Measurements from ENCODE around the gene L3MBTL4.

Gene L3MBTL4

GRCh38 chr18:6004119-6004518 is 410.6 kb downstream of the L3MBTL4 start:
- no peak overlapping the region for H3K4me3 ChIP-seq (ENCODE audit: low read depth, low read length)

DNA sequence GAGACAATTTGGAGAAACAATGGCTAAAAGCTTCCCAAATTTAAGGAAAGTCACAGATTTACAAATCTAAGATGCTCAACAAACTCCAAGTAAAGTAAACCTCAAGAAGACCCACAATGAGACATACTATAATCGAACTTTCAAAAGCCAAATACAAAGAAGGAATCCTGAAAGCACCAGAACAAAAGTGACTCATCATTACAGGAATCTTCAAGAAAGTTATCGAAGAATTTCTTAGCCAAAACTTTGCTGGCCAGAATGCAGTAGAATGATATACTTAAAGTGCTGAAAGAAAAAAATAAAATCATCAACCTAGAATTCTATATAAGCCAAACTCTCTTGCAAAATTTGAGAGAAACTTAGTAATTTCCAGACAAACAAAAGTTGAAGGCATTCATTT is 412.8 kb downstream of the L3MBTL4 start:
- no peak overlapping the region for H3K4me3 ChIP-seq (ENCODE audit: low read depth, low read length)

GRCh38 chr18:5998907-5999306 is 415.8 kb downstream of the L3MBTL4 start:
- no peak overlapping the region for H3K4me3 ChIP-seq (ENCODE audit: low read depth, low read length)

DNA sequence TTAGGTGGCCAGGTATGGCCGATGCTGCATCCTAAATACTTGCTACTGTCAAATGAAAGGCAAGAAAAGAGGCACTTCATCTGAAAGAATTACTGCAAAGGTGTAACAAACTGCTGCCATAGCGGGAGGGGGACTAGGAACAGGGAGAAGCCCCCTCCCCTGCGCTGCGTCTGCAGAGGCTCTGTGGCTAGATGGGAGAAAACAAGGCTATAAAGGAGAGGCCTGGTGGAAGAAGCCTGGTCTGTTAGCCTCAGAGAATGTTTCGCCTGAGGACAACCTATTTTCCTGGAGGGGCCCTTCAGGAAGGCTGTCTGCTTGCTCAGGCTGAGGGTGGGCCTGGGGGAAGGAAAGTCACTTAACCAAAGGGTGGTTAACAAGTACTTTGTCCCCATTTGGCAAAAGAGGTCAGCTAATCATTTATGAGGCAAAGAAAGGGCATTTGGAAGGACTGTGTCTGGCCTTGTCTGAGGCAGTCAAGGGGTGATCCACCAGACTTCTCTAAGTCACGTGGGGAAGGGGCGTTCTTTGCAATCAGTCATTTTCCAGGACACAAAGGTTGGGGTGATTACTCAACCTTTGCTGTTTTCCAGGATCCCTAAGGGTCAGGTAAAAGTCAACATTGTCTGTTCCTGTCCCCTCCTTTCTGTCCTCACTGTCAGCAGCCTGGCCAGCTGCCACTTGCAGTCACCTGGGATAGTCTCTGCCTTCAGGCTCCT is 416.4 kb downstream of the L3MBTL4 start:
- no peak overlapping the region for H3K4me3 ChIP-seq (ENCODE audit: low read depth, low read length)

- H3K4me3 ChIP-seq (ENCODE audit: low read depth, low read length): no peak overlapping the region
Observed at GRCh38 chr18:5997361-5997760, 417.4 kb downstream of the L3MBTL4 start.

DNA sequence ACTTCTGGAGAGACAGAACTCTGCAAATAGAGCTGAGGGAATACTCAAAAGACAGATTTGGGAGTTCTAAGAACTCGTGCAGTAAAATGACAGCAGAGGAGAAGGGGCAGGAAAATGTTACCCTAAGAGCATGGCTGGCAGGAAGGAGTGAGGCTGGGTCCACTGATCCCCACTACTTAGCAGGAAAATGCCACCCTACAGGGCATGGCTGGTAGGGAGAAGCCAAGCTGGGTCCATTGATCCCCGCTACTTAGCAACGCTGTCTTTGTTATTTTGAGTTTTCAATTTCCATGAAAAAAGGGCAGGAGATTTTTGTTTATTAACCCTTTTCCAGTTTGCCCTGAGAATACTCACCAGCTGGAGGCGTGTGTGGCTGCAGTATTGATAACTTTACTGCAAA is 419.1 kb downstream of the L3MBTL4 start:
- no peak overlapping the region for H3K4me3 ChIP-seq (ENCODE audit: low read depth, low read length)

GRCh38 chr18:5993938-5994337 is 420.8 kb downstream of the L3MBTL4 start:
- no peak overlapping the region for H3K4me3 ChIP-seq (ENCODE audit: low read depth, low read length)

DNA sequence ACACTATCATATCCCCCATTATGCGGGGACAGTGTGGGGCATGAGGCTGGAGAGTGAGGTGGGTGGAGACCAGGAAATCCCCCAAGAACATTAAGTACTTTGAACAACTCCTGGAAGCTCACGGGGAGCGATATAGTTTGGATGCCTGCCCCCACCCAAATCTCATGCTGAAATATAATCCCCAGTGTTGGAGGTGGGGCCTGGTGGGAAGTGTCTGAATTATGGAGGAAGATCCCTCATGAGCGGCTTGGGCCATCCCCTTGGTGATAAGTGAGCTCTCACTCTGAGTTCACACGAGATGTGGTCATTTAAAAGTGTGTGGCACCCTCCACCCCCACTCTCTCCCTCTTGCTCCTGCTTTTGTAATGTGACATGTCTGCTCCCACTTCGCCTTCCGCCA is 422.3 kb downstream of the L3MBTL4 start:
- H3K4me3 ChIP-seq (ENCODE audit: low read depth, low read length): no peak overlapping the region

- no peak overlapping the region for H3K4me3 ChIP-seq (ENCODE audit: low read depth, low read length)
Observed at GRCh38 chr18:5987249-5987648, 427.5 kb downstream of the L3MBTL4 start.

DNA sequence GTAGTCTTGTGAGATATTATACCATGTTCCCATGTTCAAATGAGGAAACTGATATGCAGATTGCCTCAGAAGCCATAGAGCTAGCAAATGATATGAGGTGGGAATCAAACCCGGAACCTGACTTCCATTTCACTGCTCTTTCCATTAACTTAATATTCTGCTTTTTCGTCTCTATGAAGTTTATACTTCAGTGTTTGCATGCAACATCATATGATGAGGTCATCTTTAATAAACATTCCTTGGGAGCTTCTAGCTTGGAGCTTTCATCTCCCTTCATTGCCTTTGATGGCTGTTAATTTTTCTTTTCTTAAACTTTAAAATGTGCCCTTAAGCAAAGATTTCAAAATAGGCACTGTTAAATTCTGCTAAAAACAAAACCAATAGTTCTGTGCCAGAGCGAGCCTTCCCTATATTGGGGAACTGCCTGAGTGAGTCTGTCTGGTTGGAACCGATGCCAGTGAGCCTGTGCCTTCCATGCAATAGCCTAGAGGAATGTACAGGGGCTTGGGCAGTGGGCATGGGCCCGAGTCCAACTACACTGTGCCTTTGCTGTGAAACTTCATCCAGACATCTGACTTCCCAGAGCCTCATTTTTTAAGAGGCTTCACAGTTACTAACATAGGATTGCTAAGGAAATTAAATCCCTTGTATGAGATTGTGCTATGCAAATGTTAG is 428.3 kb downstream of the L3MBTL4 start:
- H3K4me3 ChIP-seq (ENCODE audit: low read depth, low read length): no peak overlapping the region

DNA sequence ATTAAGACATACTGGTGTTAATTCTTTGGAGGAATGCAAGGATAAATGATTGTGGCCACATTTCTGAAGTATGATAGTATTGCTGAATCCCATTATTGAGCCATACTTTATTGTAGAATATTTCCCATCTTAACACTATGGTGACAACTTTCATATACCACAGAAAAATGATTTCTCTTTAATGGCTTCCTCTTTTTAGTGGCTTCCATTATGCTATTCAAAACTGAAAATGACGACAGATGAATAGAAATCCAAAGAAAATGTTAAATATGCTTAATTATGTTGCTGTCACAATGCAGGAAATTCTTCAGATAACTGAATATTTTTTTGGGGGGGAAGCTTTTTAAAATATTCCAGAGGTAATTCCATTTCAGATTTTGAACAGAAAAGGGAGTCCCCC is 430.5 kb downstream of the L3MBTL4 start:
- no peak overlapping the region for H3K4me3 ChIP-seq (ENCODE audit: low read depth, low read length)

DNA sequence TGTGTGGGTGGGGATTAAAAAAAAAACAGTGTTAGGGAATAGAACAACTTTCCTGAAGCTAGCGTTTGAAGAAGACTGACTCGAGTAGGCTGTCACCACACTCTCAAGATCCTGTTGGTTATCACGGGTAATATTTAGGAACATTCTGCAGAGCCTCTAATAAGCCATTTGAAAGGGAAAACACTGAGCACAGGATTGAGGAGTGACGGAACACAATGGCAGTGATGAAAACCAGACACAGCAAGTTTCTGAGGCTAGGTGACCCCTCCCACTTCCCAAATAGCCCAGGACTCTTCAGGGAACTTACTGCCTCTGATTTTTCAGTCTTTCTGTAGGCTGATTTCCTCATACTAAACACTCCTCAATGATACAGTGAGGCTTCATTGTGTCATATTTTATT is 431.2 kb downstream of the L3MBTL4 start:
- no peak overlapping the region for H3K4me3 ChIP-seq (ENCODE audit: low read depth, low read length)

- H3K4me3 ChIP-seq (ENCODE audit: low read depth, low read length): no peak overlapping the region
Observed at GRCh38 chr18:5982332-5982731, 432.4 kb downstream of the L3MBTL4 start.

DNA sequence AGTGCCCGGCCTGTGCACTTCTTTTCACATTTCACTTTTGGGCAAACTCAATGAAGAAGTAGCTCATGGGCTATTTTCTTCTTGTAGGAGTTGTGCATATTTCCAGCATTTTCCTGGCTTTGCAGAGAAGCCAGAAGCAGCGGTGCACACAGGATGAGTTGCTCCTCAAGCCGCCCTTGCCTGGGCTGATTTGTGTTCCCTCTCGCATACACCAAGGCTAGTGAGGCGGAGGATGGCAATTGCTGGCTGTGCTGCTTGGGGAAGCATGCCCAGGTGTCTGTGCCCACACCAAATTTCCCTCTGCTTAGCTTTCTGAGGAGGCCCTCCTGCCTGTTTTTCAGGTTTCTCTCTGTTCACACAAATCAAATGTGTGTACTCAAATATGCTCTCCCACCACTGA is 434.0 kb downstream of the L3MBTL4 start:
- H3K4me3 ChIP-seq (ENCODE audit: low read depth, low read length): no peak overlapping the region

GRCh38 chr18:5979971-5980457 is 434.7 kb downstream of the L3MBTL4 start:
- H3K4me3 ChIP-seq (ENCODE audit: low read depth, low read length): no peak overlapping the region

- H3K4me3 ChIP-seq (ENCODE audit: low read depth, low read length): no peak overlapping the region
Observed at GRCh38 chr18:5979176-5979888, 435.4 kb downstream of the L3MBTL4 start.

- H3K4me3 ChIP-seq (ENCODE audit: low read depth, low read length): no peak overlapping the region
Observed at GRCh38 chr18:5977022-5977421, 437.7 kb downstream of the L3MBTL4 start.

- no peak overlapping the region for H3K4me3 ChIP-seq (ENCODE audit: low read depth, low read length)
Observed at GRCh38 chr18:5975111-5976002, 439.4 kb downstream of the L3MBTL4 start.

- no peak overlapping the region for H3K4me3 ChIP-seq (ENCODE audit: low read depth, low read length)
Observed at GRCh38 chr18:5974696-5975095, 440.0 kb downstream of the L3MBTL4 start.

DNA sequence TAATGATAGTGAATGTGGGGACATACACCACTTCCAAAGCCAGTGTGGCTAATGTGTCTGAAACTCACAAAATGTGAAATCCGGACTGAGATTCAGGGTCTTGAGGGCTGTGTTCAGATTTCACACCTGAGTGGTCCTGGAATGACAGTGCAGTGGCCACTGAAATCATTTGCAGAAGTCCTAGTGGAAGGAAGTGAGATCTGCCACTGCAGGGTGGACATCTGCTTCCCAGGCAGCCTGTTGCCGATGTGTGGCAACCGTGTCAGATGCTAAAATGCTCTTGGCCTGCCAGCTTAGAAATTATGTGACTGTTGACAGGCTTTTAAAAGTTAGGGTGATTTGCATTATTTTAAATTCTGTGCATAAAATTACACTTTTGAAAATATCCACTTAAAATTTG is 441.6 kb downstream of the L3MBTL4 start:
- H3K4me3 ChIP-seq (ENCODE audit: low read depth, low read length): no peak overlapping the region

- H3K4me3 ChIP-seq (ENCODE audit: low read depth, low read length): no peak overlapping the region
Observed at GRCh38 chr18:5972298-5972697, 442.4 kb downstream of the L3MBTL4 start.

Measured in iPS-11a (cell line).